Esophagus muscularis mucosa (tissue), 3 donors: Measurements from ENCODE around the gene PCDHGC3.

Source experiments
- CTCF ChIP-seq, 3 experiments: fragments of 200-600 bp in 2 of 3; fragments of 450-650 bp in 1 of 3; sonication (generic) in 2 of 3; IDR thresholded peaks; one replicate each; pipeline ENCODE4 v1.5.1; 2017 to 2019; ENCODE audit warnings: antibody characterized with exemption in 3 of 3, mild to moderate bottlenecking in 2 of 3, moderate library complexity in 1 of 3
- POLR2A ChIP-seq: fragments of 450-650 bp; IDR thresholded peaks from one replicate; pipeline ENCODE4 v1.6.1; 2017; ENCODE audit warnings: antibody characterized with exemption, moderate library complexity, mild to moderate bottlenecking, low read depth
- POLR2AphosphoS5 ChIP-seq, 2 donors: sonication (generic); formaldehyde crosslinking; IDR thresholded peaks; one replicate each; pipeline ENCODE4 v1.6.1; 2017; ENCODE audit warnings: antibody characterized with exemption in 2 of 2

- TF ChIP-seq POLR2AphosphoS5 (IDR thresholded peaks at IDR 0.05) (no peak), CTCF (IDR thresholded peaks at IDR 0.05) (no peak), POLR2A (no peak)
Observed at GRCh38 chr5:141485321-141486055, 9.7 kb downstream of the PCDHGC3 start.
